GM21390 (cell line): ENCODE results near the gene TWIST2.

Source experiments
- ATAC-seq: cut with Tn5 transposase; IDR thresholded peaks from one replicate; pipeline ENCODE4 v1.9.1; 2021; ENCODE audit not compliant: unreplicated experiment

The TWIST2 gene

GRCh38 chr2:238855891-238856580, 8.2 kb downstream of the TWIST2 start:
- no peak for ATAC-seq

GRCh38 chr2:238856713-238857567, 9.1 kb downstream of the TWIST2 start:
- no peak for ATAC-seq

- ATAC-seq = no peak
These were observed 10.1 kb downstream of the TWIST2 start for GRCh38 chr2:238857959-238858358.

GRCh38 chr2:238859636-238860347, 11.9 kb downstream of the TWIST2 start:
- ATAC-seq = no peak

- no peak for ATAC-seq
These were observed 13.3 kb downstream of the TWIST2 start for GRCh38 chr2:238861013-238861730.

- ATAC-seq = no peak
These were observed 14.0 kb downstream of the TWIST2 start for GRCh38 chr2:238861766-238862315.

GRCh38 chr2:238862701-238863100, 14.8 kb downstream of the TWIST2 start:
- ATAC-seq = no peak

GRCh38 chr2:238863231-238863630, 15.3 kb downstream of the TWIST2 start:
- no peak for ATAC-seq

- ATAC-seq = no peak
These were observed 15.9 kb downstream of the TWIST2 start for GRCh38 chr2:238863749-238864206.

GRCh38 chr2:238864207-238865014, 16.5 kb downstream of the TWIST2 start:
- no peak for ATAC-seq

GRCh38 chr2:238865015-238865719, 17.3 kb downstream of the TWIST2 start:
- no peak for ATAC-seq

- ATAC-seq = no peak
These were observed 18.0 kb downstream of the TWIST2 start for GRCh38 chr2:238865744-238866355.

GRCh38 chr2:238866656-238867277, 18.9 kb downstream of the TWIST2 start:
- no peak for ATAC-seq

GRCh38 chr2:238868067-238868524, 20.2 kb downstream of the TWIST2 start:
- no peak for ATAC-seq

GRCh38 chr2:238868616-238869292, 20.9 kb downstream of the TWIST2 start:
- no peak for ATAC-seq

GRCh38 chr2:238869293-238870124, 21.6 kb downstream of the TWIST2 start:
- ATAC-seq = no peak

GRCh38 chr2:238870261-238870660, 22.4 kb downstream of the TWIST2 start:
- ATAC-seq = no peak
